Measurements from ENCODE around the gene GHRH.

Gene GHRH

GRCh38 chr20:37259865-37260264 lies 1.7 kb downstream of the GHRH start:
- no peak overlapping the region for H3K27ac ChIP-seq
- intact Hi-C loops (cut with DNase I; ENCODE audit: low total_unique reads), result no loop called here
- no peaks in the 10 kb centered on the region for H3K4me1 ChIP-seq
- H3K9me3 ChIP-seq, result no peaks in the 10 kb centered on the region
- H3K27me3 ChIP-seq, result peaks cover 0 to 45% of the 10 kb centered on the region in 2 donors
- DNase-seq, result no peak
- no peak for TF ChIP-seq CTCF (IDR thresholded peaks at IDR 0.05)
- no peaks in the 10 kb centered on the region for H3K36me3 ChIP-seq
- no peak overlapping the region for H3K4me3 ChIP-seq

GRCh38 chr20:37259031-37259430 lies 2.6 kb downstream of the GHRH start:
- H3K4me1 ChIP-seq, result no peaks in the 10 kb centered on the region
- peaks cover 0 to 45% of the 10 kb centered on the region in 2 donors for H3K27me3 ChIP-seq
- no peak for TF ChIP-seq CTCF (IDR thresholded peaks at IDR 0.05)
- peaks cover 0 to 7% (median 0%) of the 10 kb centered on the region in 3 donors for H3K9me3 ChIP-seq
- no peak overlapping the region for H3K4me3 ChIP-seq
- DNase-seq, result no peak
- no peaks in the 10 kb centered on the region for H3K36me3 ChIP-seq
- intact Hi-C loops (cut with DNase I; ENCODE audit: low total_unique reads), result no loop called here
- H3K27ac ChIP-seq, result no peak overlapping the region

- no peaks in the 10 kb centered on the region for H3K4me1 ChIP-seq
- DNase-seq, result no peak
- H3K9me3 ChIP-seq, result peaks cover 0 to 9% (median 0%) of the 10 kb centered on the region in 3 donors
- TF ChIP-seq CTCF (IDR thresholded peaks at IDR 0.05), result no peak
- H3K27ac ChIP-seq, result no peak overlapping the region
- intact Hi-C loops (cut with DNase I; ENCODE audit: low total_unique reads), result no loop called here
- no peak overlapping the region for H3K4me3 ChIP-seq
- H3K36me3 ChIP-seq, result no peaks in the 10 kb centered on the region
- H3K27me3 ChIP-seq, result peaks cover 0 to 45% of the 10 kb centered on the region in 2 donors
Observed at GRCh38 chr20:37257988-37258387, 3.6 kb downstream of the GHRH start.

GRCh38 chr20:37257530-37257929 lies 4.1 kb downstream of the GHRH start:
- TF ChIP-seq CTCF (IDR thresholded peaks at IDR 0.05), result no peak

GRCh38 chr20:37256286-37256685 lies 5.3 kb downstream of the GHRH start:
- no peaks in the 10 kb centered on the region for H3K4me1 ChIP-seq
- peaks cover 0 to 33% of the 10 kb centered on the region in 2 donors for H3K27me3 ChIP-seq
- no peak for TF ChIP-seq CTCF (IDR thresholded peaks at IDR 0.05)
- DNase-seq, result no peak
- H3K36me3 ChIP-seq, result no peaks in the 10 kb centered on the region
- intact Hi-C loops (cut with DNase I; ENCODE audit: low total_unique reads), result no loop called here
- H3K9me3 ChIP-seq, result peaks cover 0 to 9% (median 0%) of the 10 kb centered on the region in 3 donors
- H3K27ac ChIP-seq, result no peak overlapping the region
- no peak overlapping the region for H3K4me3 ChIP-seq

More at GRCh38 chr20:37257530-37257929, 4.1 kb downstream of the GHRH start:
- Histone ChIP-seq H3K4me3 (no peak overlapping the region), H3K4me1 (no peaks in the 10 kb centered on the region), H3K27ac (no peak overlapping the region), H3K27me3 (peaks cover 0 to 43% of the 10 kb centered on the region in 2 donors), H3K9me3 (peaks cover 0 to 9% (median 0%) of the 10 kb centered on the region in 3 donors), H3K36me3 (no peaks in the 10 kb centered on the region)
- no peak for DNase-seq
- intact Hi-C loops (cut with DNase I; ENCODE audit: low total_unique reads), result no loop called here

Data from tibial artery (tissue), 4 donors.